Endothelial cell of umbilical vein (primary cell): ENCODE measurements around the gene DMPK. TPM values are rescaled to one million over a fixed set of nuclear protein-coding genes. Genes with fewer than 3 reads are reported as not detected.

ENCODE experiments used
- BruUV-seq: library from RNA; stranded (reverse); fragments of 400-500 nt; replicated peaks from 2 replicates; lab custom pipeline; 2021; lab: Mats Ljungman, UMichigan
- CTCF ChIA-PET: fragments of 300-600, 350-600 bp; sonication (Branson Sonifier 250); formaldehyde crosslinking; loops from one replicate; lab custom pipeline; 2021; ENCODE audit warnings: antibody characterized with exemption, inconsistent platforms; lab: Charles Lee
- POLR2A ChIA-PET: fragments of 300-600, 350-600 bp; sonication (Branson Sonifier 250); formaldehyde crosslinking; loops from one replicate; lab custom pipeline; 2021; ENCODE audit warnings: antibody characterized with exemption, inconsistent platforms; lab: Charles Lee
- DNase-seq: peaks from one replicate; pipeline ENCODE4 v3.0.0-alpha.2; 2011; ENCODE audit warnings: low read depth, low spot score
- FAIRE-seq: peaks from 2 replicates; lab custom pipeline; 2011; peaks lifted over from hg19 to GRCh38; lab: Jason Lieb, UNC
- H2AFZ ChIP-seq: 2 replicates; pipeline ENCODE4 v1.6.0; 2012; ENCODE audit warnings: low read depth, low read length, control low read depth, inconsistent platforms
- H3K27ac ChIP-seq: 2 replicates; pipeline ENCODE4 v1.5.1; 2011; ENCODE audit warnings: low read depth, mild to moderate bottlenecking, control low read depth, low read length, moderate library complexity; ENCODE audit not compliant: insufficient read depth
- H3K27me3 ChIP-seq, 2 experiments: 2 replicates each; pipeline versions ENCODE4 v1.6.0 to v1.6.1; 2011; ENCODE audit warnings: low read length in 2 of 2, mixed read lengths in 1 of 2; ENCODE audit not compliant: control insufficient read depth in 2 of 2, insufficient read depth in 2 of 2
- H3K36me3 ChIP-seq, 2 experiments: 2 replicates in 1 of 2; 3 replicates in 1 of 2; pipeline ENCODE4 v1.5.1; 2011; ENCODE audit warnings: low read length in 2 of 2, mild to moderate bottlenecking in 1 of 2, moderate library complexity in 1 of 2; ENCODE audit not compliant: control insufficient read depth in 2 of 2, insufficient read depth in 2 of 2; ENCODE audit errors: extremely low read depth in 1 of 2
- H3K4me1 ChIP-seq: 3 replicates; pipeline ENCODE4 v1.5.1; 2011; ENCODE audit warnings: mild to moderate bottlenecking, low read length; ENCODE audit not compliant: control insufficient read depth, insufficient read depth; ENCODE audit errors: extremely low read depth
- H3K4me2 ChIP-seq: 2 replicates; pipeline ENCODE4 v1.6.1; 2011; ENCODE audit warnings: low read length, control low read depth, mixed read lengths; ENCODE audit not compliant: insufficient read depth
- H3K4me3 ChIP-seq, 3 experiments: fragments of 200-600 bp in 1 of 3; sonication (generic), shearing (Covaris generic) in 1 of 3; replicated peaks in 1 of 3; 2 replicates each; pipeline ENCODE4 v1.5.1; 2011 to 2016; ENCODE audit warnings: control low read depth in 3 of 3, low read length in 3 of 3, mild to moderate bottlenecking in 2 of 3, inconsistent platforms in 1 of 3, low read depth in 1 of 3, moderate library complexity in 1 of 3; ENCODE audit not compliant: insufficient read depth in 1 of 3
- H3K79me2 ChIP-seq: 2 replicates; pipeline ENCODE4 v1.6.0; 2012; ENCODE audit warnings: low read length, inconsistent platforms; ENCODE audit not compliant: control insufficient read depth, insufficient read depth
- H3K9ac ChIP-seq: replicated peaks from 2 replicates; pipeline ENCODE3; 2011; ENCODE audit warnings: low read length, control low read depth; ENCODE audit not compliant: insufficient read depth; ENCODE audit errors: extremely low read depth
- H3K9me1 ChIP-seq: replicated peaks from 3 replicates; pipeline ENCODE4 v1.6.0; 2011; ENCODE audit warnings: mild to moderate bottlenecking, low read length; ENCODE audit not compliant: control insufficient read depth, insufficient read depth; ENCODE audit errors: extremely low read depth
- H3K9me3 ChIP-seq: replicated peaks from 2 replicates; pipeline ENCODE4 v1.5.1; 2012; ENCODE audit warnings: low read length, inconsistent platforms; ENCODE audit not compliant: control insufficient read depth, insufficient read depth
- H4K20me1 ChIP-seq: replicated peaks from 2 replicates; pipeline ENCODE3; 2011; ENCODE audit warnings: mild to moderate bottlenecking, low read length; ENCODE audit not compliant: control insufficient read depth, insufficient read depth; ENCODE audit errors: extremely low read depth
- EZH2 ChIP-seq: IDR thresholded peaks from 2 replicates; pipeline ENCODE4 v1.6.1; 2012; ENCODE audit warnings: borderline replicate concordance, low read depth, mild to moderate bottlenecking, moderate library complexity, low read length, inconsistent platforms; ENCODE audit not compliant: severe bottlenecking
- FOS ChIP-seq: IDR thresholded peaks from 2 replicates; pipeline ENCODE4 v1.6.1; 2011; ENCODE audit warnings: mild to moderate bottlenecking, low read length, moderate library complexity, borderline replicate concordance; ENCODE audit not compliant: insufficient read depth
- GATA2 ChIP-seq: IDR thresholded peaks from 2 replicates; pipeline ENCODE4 v1.7.0; 2011; ENCODE audit warnings: low read depth, mild to moderate bottlenecking, moderate library complexity, mixed read lengths, low read length; ENCODE audit not compliant: insufficient read length, insufficient read depth
- JUN ChIP-seq: IDR thresholded peaks from 2 replicates; pipeline ENCODE4 v1.6.1; 2011; ENCODE audit warnings: borderline replicate concordance, low read depth; ENCODE audit not compliant: insufficient read length, insufficient read depth
- MYC ChIP-seq: IDR thresholded peaks from one replicate; pipeline ENCODE4 v1.6.1; 2011; ENCODE audit warnings: mild to moderate bottlenecking, low read depth, low read length
- POLR2AphosphoS5 ChIP-seq: IDR thresholded peaks from 2 replicates; pipeline ENCODE4 v1.6.1; 2012; ENCODE audit warnings: low read depth, mild to moderate bottlenecking, control low read depth, low read length, moderate library complexity; ENCODE audit not compliant: insufficient read depth
- dilution Hi-C: fragments of 300-500 bp; cut with MboI; formaldehyde crosslinking; loops from one replicate; pipeline ENCODE4 v1.15.0; 2019; ENCODE audit warnings: low sequenced_read_pairs; ENCODE audit not compliant: extremely low pct_ligation_motif_present
- intact Hi-C: fragments of 100-400 bp; cut with micrococcal nuclease; formaldehyde crosslinking; loops from one replicate; pipeline ENCODE4 v1.10.0; 2022
- polyA plus RNA-seq, 4 experiments: library from polyadenylated mRNA; depleted of rRNA in 3 of 4; stranded (reverse) in 3 of 4; unstranded in 1 of 4; fragments of >200 nt; gene quantifications; 2 replicates each; pipeline versions ENCODE4 v1.2.1 to v1.2.3, GENCODE V29; 2011 to 2012; ENCODE audit warnings: missing spikeins in 1 of 4
- total RNA-seq: library from RNA; stranded (reverse); gene quantifications from 2 replicates; pipeline ENCODE4 v1.2.3, GENCODE V29; 2021
- TF ChIP-seq, protein P1 (sequence below): IDR thresholded peaks from 2 replicates; pipeline ENCODE4 v1.6.1; 2011; ENCODE audit not compliant: insufficient read depth, insufficient read length
- TF ChIP-seq, protein P2 (sequence below), 2 donors: IDR thresholded peaks; 1 replicate in 1 of 2; 2 replicates in 1 of 2; pipeline ENCODE4 v1.5.1; 2011; ENCODE audit warnings: low read length in 2 of 2, mild to moderate bottlenecking in 2 of 2, moderate library complexity in 2 of 2, control low read depth in 1 of 2, inconsistent platforms in 1 of 2, low read depth in 1 of 2; ENCODE audit not compliant: insufficient read depth in 1 of 2; ENCODE audit errors: extremely low read depth in 1 of 2

DMPK gene
- total and polyA plus RNA-seq, 2 donors (not counting 3 experiments of a cell fraction or from before 2014, with no cell fraction given): 36.6 to 73.3 TPM

DNA sequence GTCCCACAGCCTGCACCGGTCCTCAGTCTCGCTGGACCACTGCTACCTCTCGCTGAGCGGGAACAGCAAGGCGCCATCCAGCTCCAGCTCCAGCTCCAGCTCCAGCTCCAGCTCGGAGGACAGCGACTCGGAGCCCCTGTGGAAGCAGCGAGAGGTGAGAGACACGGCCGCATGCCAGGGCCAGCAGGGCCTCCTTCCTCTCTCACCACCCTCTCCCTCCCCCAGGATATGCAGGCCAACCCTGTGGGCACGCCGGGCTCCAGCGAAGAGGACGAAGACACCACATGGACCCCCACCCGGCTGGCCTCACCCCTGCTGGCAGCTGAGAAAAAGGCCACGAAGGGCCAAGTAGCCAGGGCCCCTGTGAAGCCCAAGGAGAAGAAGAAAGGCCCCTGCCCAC is 20.6 kb downstream of the DMPK start:
- POLR2A ChIA-PET: no interaction called here
- H3K4me3 ChIP-seq: no peak overlapping the region
- dilution Hi-C loops: no loop called here
- no peak overlapping the region for H3K9ac ChIP-seq
- TF ChIP-seq GATA2: no peak
- no peak for TF ChIP-seq EZH2
- TF ChIP-seq JUN: no peak
- no peaks in the 10 kb centered on the region for H3K9me3 ChIP-seq
- no peaks in the 10 kb centered on the region for H3K36me3 ChIP-seq
- H3K9me1 ChIP-seq: no peaks in the 10 kb centered on the region
- H3K4me2 ChIP-seq: no peak overlapping the region
- no peaks in the 10 kb centered on the region for H3K79me2 ChIP-seq
- CTCF ChIA-PET: interaction anchor here (0.5 kb wide), 1 partner anchor 54 kb away, joined by 3 read pairs; no protein-coding TSS in a partner anchor
- no TSS peak for BruUV-seq
- H3K27me3 ChIP-seq: no peaks in the 10 kb centered on the region
- FAIRE-seq (no peak), DNase-seq (no peak)
- intact Hi-C loops: no loop called here
- peaks cover 2% of the 10 kb centered on the region for H3K4me1 ChIP-seq
- H4K20me1 ChIP-seq: no peaks in the 10 kb centered on the region
- H3K27ac ChIP-seq: no peak overlapping the region
- no peak overlapping the region for H2AFZ ChIP-seq

DNA sequence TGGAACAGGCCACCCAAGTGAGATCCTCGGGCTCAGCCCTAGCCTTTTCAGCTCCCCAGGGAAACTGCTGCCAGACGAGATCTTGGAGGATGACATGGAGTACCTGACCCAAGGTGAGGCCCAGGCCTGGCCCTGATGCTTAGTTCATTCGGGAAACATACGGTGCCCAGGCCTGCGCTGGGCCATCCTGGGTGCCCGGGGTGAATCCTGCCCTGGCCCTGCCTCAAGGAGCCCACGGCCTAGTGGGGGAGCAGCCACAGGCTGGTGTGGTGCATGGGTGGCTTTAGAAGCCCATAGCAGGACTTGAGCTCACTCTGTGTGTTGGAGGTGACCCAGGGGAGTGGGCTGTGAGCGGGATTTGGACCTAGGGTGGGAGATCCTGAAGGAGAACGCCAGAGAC is 23.4 kb downstream of the DMPK start:
- CTCF ChIA-PET: interaction anchor here (1.3 to 2.0 kb wide), 2 partner anchors 9 to 58 kb away, joined by 3 to 10 read pairs; no protein-coding TSS in a partner anchor
- no peak for FAIRE-seq
- intact Hi-C loops: no loop called here

More for the DNA sequence above, 23.4 kb downstream of the DMPK start:
- H3K27me3 ChIP-seq: no peaks in the 10 kb centered on the region
- no peak overlapping the region for H3K4me2 ChIP-seq
- H3K9me1 ChIP-seq: no peaks in the 10 kb centered on the region
- dilution Hi-C loops: no loop called here
- DNase-seq: no peak
- no peak overlapping the region for H3K4me3 ChIP-seq
- H3K79me2 ChIP-seq: no peaks in the 10 kb centered on the region
- no peak for TF ChIP-seq FOS
- TF ChIP-seq, protein P1, sequence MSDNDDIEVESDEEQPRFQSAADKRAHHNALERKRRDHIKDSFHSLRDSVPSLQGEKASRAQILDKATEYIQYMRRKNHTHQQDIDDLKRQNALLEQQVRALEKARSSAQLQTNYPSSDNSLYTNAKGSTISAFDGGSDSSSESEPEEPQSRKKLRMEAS: no peak
- TF ChIP-seq EZH2: no peak
- TF ChIP-seq POLR2AphosphoS5: no peak
- TF ChIP-seq MYC: no peak
- TF ChIP-seq GATA2: no peak
- TF ChIP-seq, protein P2, sequence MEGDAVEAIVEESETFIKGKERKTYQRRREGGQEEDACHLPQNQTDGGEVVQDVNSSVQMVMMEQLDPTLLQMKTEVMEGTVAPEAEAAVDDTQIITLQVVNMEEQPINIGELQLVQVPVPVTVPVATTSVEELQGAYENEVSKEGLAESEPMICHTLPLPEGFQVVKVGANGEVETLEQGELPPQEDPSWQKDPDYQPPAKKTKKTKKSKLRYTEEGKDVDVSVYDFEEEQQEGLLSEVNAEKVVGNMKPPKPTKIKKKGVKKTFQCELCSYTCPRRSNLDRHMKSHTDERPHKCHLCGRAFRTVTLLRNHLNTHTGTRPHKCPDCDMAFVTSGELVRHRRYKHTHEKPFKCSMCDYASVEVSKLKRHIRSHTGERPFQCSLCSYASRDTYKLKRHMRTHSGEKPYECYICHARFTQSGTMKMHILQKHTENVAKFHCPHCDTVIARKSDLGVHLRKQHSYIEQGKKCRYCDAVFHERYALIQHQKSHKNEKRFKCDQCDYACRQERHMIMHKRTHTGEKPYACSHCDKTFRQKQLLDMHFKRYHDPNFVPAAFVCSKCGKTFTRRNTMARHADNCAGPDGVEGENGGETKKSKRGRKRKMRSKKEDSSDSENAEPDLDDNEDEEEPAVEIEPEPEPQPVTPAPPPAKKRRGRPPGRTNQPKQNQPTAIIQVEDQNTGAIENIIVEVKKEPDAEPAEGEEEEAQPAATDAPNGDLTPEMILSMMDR (IDR thresholded peaks at IDR 0.05; ENCODE audit: extremely low read depth in 1 of 2, insufficient read depth in 1 of 2, low read depth in 1 of 2, low read length in 2 of 2): no peak
- TF ChIP-seq JUN: no peak
- no peaks in the 10 kb centered on the region for H4K20me1 ChIP-seq
- H3K27ac ChIP-seq: no peak overlapping the region
- no peak overlapping the region for H2AFZ ChIP-seq
- H3K4me1 ChIP-seq: no peaks in the 10 kb centered on the region
- no peaks in the 10 kb centered on the region for H3K9me3 ChIP-seq
- H3K36me3 ChIP-seq: no peaks in the 10 kb centered on the region
- POLR2A ChIA-PET: no interaction called here
- H3K9ac ChIP-seq: no peak overlapping the region
- no TSS peak for BruUV-seq
